Ectodermal cell (in vitro differentiated cells): ENCODE data around the gene IKBKG. TPM values are rescaled to one million over a fixed set of nuclear protein-coding genes. Genes with fewer than 3 reads are reported as not detected.
"Not testable (repeated sequence)": the region's sequence is repeated elsewhere in the genome, so short reads cannot be mapped to it uniquely, and the experiment has no call there.

ENCODE experiments used
- H3K27ac ChIP-seq: 2 replicates; pipeline ENCODE4 v1.7.0; 2013; ENCODE audit warnings: mild to moderate bottlenecking, low read depth, low read length; ENCODE audit not compliant: insufficient read depth, poor library complexity, severe bottlenecking
- H3K27me3 ChIP-seq: 2 replicates; pipeline ENCODE4 v1.7.0; 2013; ENCODE audit warnings: mild to moderate bottlenecking, low read length; ENCODE audit not compliant: insufficient read depth, control insufficient read depth, poor library complexity, severe bottlenecking
- H3K36me3 ChIP-seq: one replicate; pipeline ENCODE4 v1.7.0; 2013; ENCODE audit warnings: low read length; ENCODE audit not compliant: control insufficient read depth, insufficient read depth
- H3K4me1 ChIP-seq: one replicate; pipeline ENCODE4 v1.7.0; 2013; ENCODE audit warnings: low read length; ENCODE audit not compliant: control insufficient read depth, insufficient read depth
- H3K4me3 ChIP-seq: 2 replicates; pipeline ENCODE4 v1.7.0; 2013; ENCODE audit warnings: low read depth, low read length, control low read depth; ENCODE audit not compliant: insufficient read depth
- H3K9me3 ChIP-seq: 2 replicates; pipeline ENCODE4 v1.7.0; 2013; ENCODE audit warnings: mild to moderate bottlenecking, low read length, moderate library complexity; ENCODE audit not compliant: control insufficient read depth
- WGBS, 2 experiments: methylation state at CpG; one replicate each; pipeline ENCODE4 v1.1.7; 2013; ENCODE audit warnings: missing lambda C conversion rate in 2 of 2; 5-methylcytosine and 5-hydroxymethylcytosine counted together
- polyA plus RNA-seq, 4 experiments: library from polyadenylated mRNA; stranded (reverse); fragments of 50-300 nt; gene quantifications; one replicate each; pipeline ENCODE4 v1.2.3, GENCODE V29; 2013

Gene IKBKG
- polyA plus RNA-seq (2013, experiment 1 of 4) = 16.1 TPM
- polyA plus RNA-seq (2013, experiment 2 of 4) = 14.9 TPM
- polyA plus RNA-seq (2013, experiment 3 of 4) = 14.3 TPM
- polyA plus RNA-seq (2013, experiment 4 of 4) = 14.2 TPM

DNA sequence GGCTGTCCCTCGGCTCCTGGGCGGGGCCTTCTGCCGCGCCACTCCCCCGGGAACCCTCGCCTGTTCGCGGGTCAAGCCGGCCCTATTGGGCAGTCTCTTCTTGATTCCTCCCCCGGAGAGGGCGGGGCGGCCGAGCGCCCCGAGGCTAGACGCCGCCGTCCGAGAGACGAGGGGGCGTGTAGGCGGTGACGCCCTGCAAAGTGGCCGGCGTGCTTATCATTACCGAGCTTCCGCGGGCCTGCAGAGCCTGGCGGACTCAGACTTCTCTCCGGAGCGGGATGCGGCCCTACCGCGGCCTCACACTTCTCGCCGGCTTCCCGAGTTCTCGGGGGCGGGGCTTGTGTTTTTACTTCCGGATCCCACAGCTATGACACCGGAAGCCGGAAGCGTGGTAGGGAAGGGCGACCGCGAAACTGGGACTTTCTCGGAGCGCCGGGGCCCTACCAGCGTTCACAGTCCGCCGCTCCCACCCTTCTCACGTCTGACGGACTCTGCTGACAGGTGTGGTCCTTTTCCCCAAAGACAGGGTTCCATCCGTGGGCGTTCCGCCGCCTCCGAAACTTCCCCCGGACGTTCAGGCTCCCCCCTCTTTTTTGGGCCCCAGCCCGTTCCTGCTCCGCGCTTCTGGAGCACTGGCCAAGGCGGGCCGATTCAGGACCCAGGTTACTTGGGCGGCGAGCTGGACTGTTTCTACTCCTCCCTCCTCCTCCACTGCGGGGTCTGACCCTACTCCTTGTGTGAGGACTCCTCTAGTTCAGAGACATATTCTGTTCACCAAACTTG is at the start of gene IKBKG:
IKBKG (plus strand) TSS at position 376 of the 783 bp plus-strand sequence. CDS start 4,383 bp downstream, outside the sequence.
- H3K4me3 ChIP-seq = peak within 1 kb of the TSS; percentile 76
- 0% methylated on average over 69 of the region's 69 CpGs for WGBS, 2 experiments
- H3K4me1 ChIP-seq = no peaks in the 10 kb centered on the region
- H3K36me3 ChIP-seq = no peaks in the 10 kb centered on the region
- no peaks in the 10 kb centered on the region for H3K27me3 ChIP-seq
- peak within 1 kb of the TSS; percentile 16 for H3K27ac ChIP-seq
- no peaks in the 10 kb centered on the region for H3K9me3 ChIP-seq

- H3K4me1 ChIP-seq, H3K27ac ChIP-seq, H3K36me3 ChIP-seq, H3K9me3 ChIP-seq, H3K27me3 ChIP-seq, H3K4me3 ChIP-seq: not testable (repeated sequence)
- 92 to 97% methylated on average over 7 of the region's 7 CpGs for WGBS, 2 experiments
These were observed 46.0 kb upstream of the IKBKG start for GRCh38 chrX:154501423-154501822.

- Histone ChIP-seq H3K36me3 (no peaks in the 10 kb centered on the region), H3K27ac (no peak overlapping the region), H3K27me3 (no peaks in the 10 kb centered on the region), H3K4me1 (no peaks in the 10 kb centered on the region), H3K4me3 (no peak overlapping the region), H3K9me3 (no peaks in the 10 kb centered on the region)
- 80 to 85% methylated on average over 7 to 8 of the region's 8 CpGs for WGBS, 2 experiments
These were observed 45.3 kb upstream of the IKBKG start for GRCh38 chrX:154502098-154502497.

DNA sequence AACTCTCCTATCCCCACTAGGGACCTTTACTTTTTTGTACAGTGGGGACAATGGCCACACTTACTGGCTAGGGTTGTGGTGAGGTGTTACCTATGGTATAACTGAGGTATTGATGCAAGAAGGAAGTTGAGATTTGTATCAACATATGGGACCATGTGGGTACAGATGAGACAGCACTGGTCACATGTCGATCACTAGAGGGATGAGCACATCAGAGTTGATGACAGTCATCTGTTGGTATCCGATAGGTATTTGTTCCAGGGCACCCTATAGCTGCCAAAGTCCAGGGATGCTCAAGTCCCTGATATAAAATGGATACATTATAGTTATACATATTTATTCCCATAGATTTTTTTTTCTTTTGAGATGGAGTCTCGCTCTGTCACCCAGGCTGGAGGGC is 44.4 kb upstream of the IKBKG start:
- H3K27me3 ChIP-seq = no peaks in the 10 kb centered on the region
- no peaks in the 10 kb centered on the region for H3K9me3 ChIP-seq
- H3K27ac ChIP-seq = no peak overlapping the region
- WGBS, 2 experiments = 96 to 98% methylated on average over 3 of the region's 3 CpGs
- no peak overlapping the region for H3K4me3 ChIP-seq
- H3K36me3 ChIP-seq = no peaks in the 10 kb centered on the region
- H3K4me1 ChIP-seq = no peaks in the 10 kb centered on the region

- Histone ChIP-seq H3K4me1 (no peaks in the 10 kb centered on the region), H3K27ac (no peak overlapping the region), H3K4me3 (no peak overlapping the region), H3K9me3 (no peaks in the 10 kb centered on the region), H3K27me3 (no peaks in the 10 kb centered on the region), H3K36me3 (no peaks in the 10 kb centered on the region)
- WGBS, 2 experiments = 90 to 92% methylated on average over 12 of the region's 12 CpGs
These were observed 41.7 kb upstream of the IKBKG start for GRCh38 chrX:154505734-154506133.

DNA sequence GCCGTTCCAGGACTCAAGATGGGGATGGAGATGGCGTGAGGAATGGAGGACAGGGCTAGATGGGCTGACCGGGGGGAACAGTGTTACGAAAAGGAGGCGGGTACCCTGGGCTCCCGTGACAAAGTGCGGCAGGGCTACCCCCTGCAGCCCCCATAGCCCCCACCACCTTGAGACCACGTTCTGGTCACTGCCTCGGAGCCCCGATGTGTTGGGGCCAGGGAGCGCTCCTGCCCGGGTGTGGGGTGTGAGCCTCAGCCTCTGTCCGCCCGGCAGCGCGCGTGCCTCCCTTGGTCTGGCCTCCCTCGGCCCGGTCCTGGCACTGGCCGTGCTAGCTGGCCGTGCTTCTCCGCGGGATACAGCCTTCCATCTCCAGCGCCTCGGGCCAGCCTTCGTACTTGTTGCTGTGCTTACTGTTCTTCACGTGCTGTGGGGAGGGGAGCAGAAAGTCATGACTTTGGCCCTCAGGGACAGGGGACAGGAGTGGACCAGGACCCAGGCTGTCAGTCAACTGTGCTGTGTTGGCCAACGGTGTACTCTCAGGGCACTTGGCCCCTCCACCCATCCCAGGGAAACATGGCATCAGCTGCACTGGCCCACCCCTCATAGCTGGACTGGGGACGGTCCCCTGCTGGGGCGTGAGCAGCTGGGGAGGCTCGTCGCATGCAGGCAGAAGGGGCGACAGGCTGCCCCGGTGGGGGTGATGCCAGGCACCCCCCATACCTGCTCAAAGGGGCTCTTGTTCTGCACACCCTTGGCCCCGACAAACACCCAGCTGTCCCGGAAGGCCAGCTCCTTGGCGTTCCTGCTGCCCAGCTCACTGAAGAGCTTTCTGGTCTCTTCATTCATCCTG is 40.7 kb upstream of the IKBKG start:
- Histone ChIP-seq H3K9me3 (no peaks in the 10 kb centered on the region), H3K4me1 (no peaks in the 10 kb centered on the region), H3K36me3 (no peaks in the 10 kb centered on the region), H3K4me3 (no peak overlapping the region), H3K27ac (no peak overlapping the region), H3K27me3 (no peaks in the 10 kb centered on the region)
- 95% methylated on average over 37 of the region's 37 CpGs for WGBS, 2 experiments

GRCh38 chrX:154507673-154508383 is 39.6 kb upstream of the IKBKG start:
- 88 to 92% methylated on average over 16 to 24 of the region's 24 CpGs for WGBS, 2 experiments
- Histone ChIP-seq H3K9me3 (no peaks in the 10 kb centered on the region), H3K27ac (no peak overlapping the region), H3K27me3 (no peaks in the 10 kb centered on the region), H3K4me1 (no peaks in the 10 kb centered on the region), H3K36me3 (no peaks in the 10 kb centered on the region), H3K4me3 (no peak overlapping the region)

GRCh38 chrX:154508384-154508745 is 39.1 kb upstream of the IKBKG start:
- H3K4me1 ChIP-seq = no peaks in the 10 kb centered on the region
- 94 to 96% methylated on average over 13 of the region's 13 CpGs for WGBS, 2 experiments
- H3K4me3 ChIP-seq = no peak overlapping the region
- no peaks in the 10 kb centered on the region for H3K27me3 ChIP-seq
- no peaks in the 10 kb centered on the region for H3K9me3 ChIP-seq
- H3K27ac ChIP-seq = no peak overlapping the region
- no peaks in the 10 kb centered on the region for H3K36me3 ChIP-seq

DNA sequence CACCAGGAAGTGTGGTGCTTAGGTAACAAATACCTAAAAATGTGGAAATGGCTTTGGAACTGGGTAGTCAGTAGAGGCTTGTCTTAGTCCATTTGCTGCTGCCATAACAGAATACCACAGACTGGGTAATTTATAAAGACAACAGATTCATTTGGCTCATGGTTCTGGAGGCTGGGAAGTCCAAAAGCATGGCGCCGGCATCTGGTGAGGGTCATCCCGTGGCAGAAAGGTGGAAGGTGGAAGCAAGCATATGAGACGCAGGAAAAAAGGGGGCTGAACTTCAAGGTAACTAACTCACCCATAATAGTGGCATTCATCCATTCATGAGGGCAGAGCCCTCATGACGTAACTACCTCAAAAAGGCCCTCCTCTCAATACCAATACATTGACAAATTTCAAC is 38.0 kb upstream of the IKBKG start:
- no peak overlapping the region for H3K27ac ChIP-seq
- H3K4me1 ChIP-seq = no peaks in the 10 kb centered on the region
- no peaks in the 10 kb centered on the region for H3K9me3 ChIP-seq
- no peaks in the 10 kb centered on the region for H3K27me3 ChIP-seq
- 100% methylated on average over 5 of the region's 5 CpGs for WGBS, 2 experiments
- H3K4me3 ChIP-seq = no peak overlapping the region
- no peaks in the 10 kb centered on the region for H3K36me3 ChIP-seq

DNA sequence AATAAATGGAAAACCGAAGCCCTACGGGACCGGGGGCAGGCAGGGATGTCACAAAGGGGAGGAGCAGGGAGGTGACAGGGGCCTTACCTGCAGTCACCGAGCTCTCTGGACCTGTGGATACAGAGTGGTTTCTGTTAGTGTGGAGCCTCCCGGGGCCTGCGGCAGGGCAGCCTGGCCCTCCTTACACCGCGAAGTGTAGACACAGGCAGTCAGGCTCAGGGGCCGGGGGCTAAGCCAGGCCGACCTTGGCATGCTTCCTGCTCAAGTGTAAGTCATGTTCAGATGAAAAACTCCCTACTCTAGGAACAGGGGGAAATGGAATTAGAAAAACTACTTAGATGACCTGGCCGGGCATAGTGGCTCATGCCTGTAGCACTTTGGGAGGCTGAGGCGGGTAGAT is 35.7 kb upstream of the IKBKG start:
- WGBS, 2 experiments = 96% methylated on average over 10 to 12 of the region's 12 CpGs
- Histone ChIP-seq H3K27ac (no peak overlapping the region), H3K36me3 (no peaks in the 10 kb centered on the region), H3K27me3 (no peaks in the 10 kb centered on the region), H3K4me3 (no peak overlapping the region), H3K4me1 (no peaks in the 10 kb centered on the region), H3K9me3 (no peaks in the 10 kb centered on the region)
